WTC11 (cell line): ENCODE data around the gene OTUD1. TPM values are rescaled to one million over a fixed set of nuclear protein-coding genes. Genes with fewer than 3 reads are reported as not detected.

ENCODE experiments used
- ATAC-seq: fragments of 200-7000 bp; cut with Tn5 transposase; 2 replicates; pipeline ENCODE4 v1.10.0; 2021; ENCODE audit warnings: mild to moderate bottlenecking, moderate library complexity
- CTCF ChIA-PET: fragments of 300-600 bp; sonication (Branson Sonifier 250); formaldehyde crosslinking; loops from one replicate; lab custom pipeline; 2021; ENCODE audit warnings: antibody characterized with exemption; lab: Charles Lee
- POLR2A ChIA-PET: fragments of 350-600 bp; sonication (Branson Sonifier 250); formaldehyde crosslinking; loops from one replicate; lab custom pipeline; 2021; ENCODE audit warnings: antibody characterized with exemption; lab: Charles Lee
- DNase-seq: peaks from one replicate; pipeline ENCODE4 v3.0.0; 2021; ENCODE audit warnings: low spot score
- H3K27ac Mint-ChIP-seq: 2 replicates; pipeline ENCODE4 v1.8.0; 2021; ENCODE audit warnings: mixed read lengths
- H3K27me3 Mint-ChIP-seq: 2 replicates; pipeline ENCODE4 v1.8.0; 2021; ENCODE audit warnings: low read depth, mild to moderate bottlenecking, moderate library complexity, mixed read lengths
- H3K36me3 Mint-ChIP-seq: 2 replicates; pipeline ENCODE4 v1.8.0; 2021; ENCODE audit warnings: mixed read lengths
- H3K4me1 Mint-ChIP-seq: 2 replicates; pipeline ENCODE4 v1.8.0; 2022; ENCODE audit warnings: mixed read lengths
- H3K4me3 Mint-ChIP-seq: 2 replicates; pipeline ENCODE4 v1.8.0; 2021; ENCODE audit warnings: mild to moderate bottlenecking, moderate library complexity, mixed read lengths
- H3K9me3 Mint-ChIP-seq: 2 replicates; pipeline ENCODE4 v1.8.0; 2021; ENCODE audit warnings: mixed read lengths
- CTCF ChIP-seq: fragments of 200-600 bp; IDR thresholded peaks from 2 replicates; pipeline ENCODE4 v1.8.0; 2022; ENCODE audit warnings: antibody characterized with exemption
- EMX1 ChIP-seq: fragments of 250-450 bp; sonication (Bioruptor Pico); IDR thresholded peaks from 2 replicates; pipeline ENCODE4 v1.8.0; 2021; ENCODE audit warnings: mild to moderate bottlenecking
- FOXJ3 ChIP-seq: sonication (generic); formaldehyde crosslinking; IDR thresholded peaks from 2 replicates; pipeline ENCODE4 v1.9.0; 2021; ENCODE audit warnings: missing genetic modification reagents, mild to moderate bottlenecking, borderline replicate concordance
- FOXK1 ChIP-seq: sonication (generic); formaldehyde crosslinking; IDR thresholded peaks from 2 replicates; pipeline ENCODE4 v1.8.0; 2022; ENCODE audit warnings: mild to moderate bottlenecking, moderate library complexity, missing genetic modification reagents
- FOXP1 ChIP-seq: sonication (generic); formaldehyde crosslinking; IDR thresholded peaks from 2 replicates; pipeline ENCODE4 v1.8.0; 2022; ENCODE audit warnings: missing genetic modification reagents, mild to moderate bottlenecking, moderate library complexity, borderline replicate concordance
- JAZF1 ChIP-seq: fragments of 250-450 bp; sonication (Bioruptor Pico); IDR thresholded peaks from 2 replicates; pipeline ENCODE4 v1.9.0; 2021; ENCODE audit warnings: moderate library complexity, mild to moderate bottlenecking, inconsistent platforms
- JUN ChIP-seq: sonication (generic); formaldehyde crosslinking; IDR thresholded peaks from 2 replicates; pipeline ENCODE4 v1.8.0; 2023; ENCODE audit warnings: mild to moderate bottlenecking, missing genetic modification reagents
- NFE2L1 ChIP-seq: sonication (generic); formaldehyde crosslinking; IDR thresholded peaks from 2 replicates; pipeline ENCODE4 v1.8.1; 2023; ENCODE audit warnings: missing genetic modification reagents
- NR2C2 ChIP-seq: sonication (generic); formaldehyde crosslinking; IDR thresholded peaks from 2 replicates; pipeline ENCODE4 v1.8.0; 2022; ENCODE audit warnings: mild to moderate bottlenecking, missing genetic modification reagents
- RORB ChIP-seq: fragments of 250-450 bp; sonication (Bioruptor Pico); IDR thresholded peaks from 2 replicates; pipeline ENCODE4 v1.9.0; 2021; ENCODE audit warnings: mild to moderate bottlenecking
- TEAD1 ChIP-seq: sonication (generic); formaldehyde crosslinking; IDR thresholded peaks from 2 replicates; pipeline ENCODE4 v1.8.0; 2022; ENCODE audit warnings: mild to moderate bottlenecking, missing genetic modification reagents
- TP53 ChIP-seq: sonication (generic); formaldehyde crosslinking; IDR thresholded peaks from 2 replicates; pipeline ENCODE4 v1.8.1; 2023; ENCODE audit warnings: mild to moderate bottlenecking, missing genetic modification reagents
- ZBTB43 ChIP-seq: sonication (generic); formaldehyde crosslinking; IDR thresholded peaks from 2 replicates; pipeline ENCODE4 v1.8.1; 2023; ENCODE audit warnings: mild to moderate bottlenecking, missing genetic modification reagents
- total RNA-seq: library from RNA; stranded (reverse); gene quantifications from 3 replicates; pipeline ENCODE4 v1.2.3, GENCODE V29; 2021
- TF ChIP-seq, protein P1 (sequence below): fragments of 250-450 bp; sonication (Bioruptor Pico); conservative IDR thresholded peaks from 2 replicates; pipeline ENCODE4 v1.9.0; 2021; ENCODE audit warnings: mild to moderate bottlenecking
- TF ChIP-seq, protein P2 (sequence below): sonication (generic); formaldehyde crosslinking; IDR thresholded peaks from 2 replicates; pipeline ENCODE4 v1.8.1; 2023; ENCODE audit warnings: mild to moderate bottlenecking, missing genetic modification reagents
- TF ChIP-seq, protein P3 (sequence below): sonication (generic); formaldehyde crosslinking; conservative IDR thresholded peaks from 2 replicates; pipeline ENCODE4 v1.8.1; 2022; ENCODE audit warnings: mild to moderate bottlenecking, missing genetic modification reagents
- TF ChIP-seq, protein P4 (sequence below): fragments of 250-450 bp; sonication (Bioruptor Pico); IDR thresholded peaks from 2 replicates; pipeline ENCODE4 v1.9.0; 2021; ENCODE audit warnings: mild to moderate bottlenecking
- TF ChIP-seq, protein P5 (sequence below): fragments of 250-450 bp; sonication (Bioruptor Pico); IDR thresholded peaks from 2 replicates; pipeline ENCODE4 v1.8.0; 2021; ENCODE audit warnings: mild to moderate bottlenecking

The OTUD1 gene
- total RNA-seq, 1 experiment from 2014 or later: 9.0 TPM

DNA sequence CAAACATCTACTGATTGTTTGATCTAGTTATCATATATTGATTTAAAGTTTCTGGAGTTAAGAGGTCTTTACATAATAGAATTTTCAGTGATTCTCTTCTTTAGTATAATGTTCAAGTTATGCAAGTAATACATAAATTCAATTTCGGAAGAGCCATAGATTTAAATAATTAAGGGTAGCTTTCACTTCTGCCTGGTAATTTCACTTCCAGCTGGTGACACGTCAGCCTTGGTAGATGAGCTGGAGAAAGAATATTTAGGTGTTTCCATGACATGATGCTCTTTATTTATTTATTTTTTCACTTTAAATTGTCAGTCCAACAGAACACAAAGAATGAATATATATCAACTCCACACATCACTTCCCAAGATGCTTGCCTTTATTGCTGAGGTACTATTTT lies 5.2 kb upstream of the OTUD1 start:
- H3K27ac Mint-ChIP-seq: no peak overlapping the region
- ATAC-seq (no peak), DNase-seq (no peak)
- ChIA-PET CTCF (no interaction called here), POLR2A (no interaction called here)
- H3K4me3 Mint-ChIP-seq: no peak overlapping the region
- no peaks in the 10 kb centered on the region for H3K27me3 Mint-ChIP-seq
- no peaks in the 10 kb centered on the region for H3K36me3 Mint-ChIP-seq
- TF ChIP-seq, protein P1, sequence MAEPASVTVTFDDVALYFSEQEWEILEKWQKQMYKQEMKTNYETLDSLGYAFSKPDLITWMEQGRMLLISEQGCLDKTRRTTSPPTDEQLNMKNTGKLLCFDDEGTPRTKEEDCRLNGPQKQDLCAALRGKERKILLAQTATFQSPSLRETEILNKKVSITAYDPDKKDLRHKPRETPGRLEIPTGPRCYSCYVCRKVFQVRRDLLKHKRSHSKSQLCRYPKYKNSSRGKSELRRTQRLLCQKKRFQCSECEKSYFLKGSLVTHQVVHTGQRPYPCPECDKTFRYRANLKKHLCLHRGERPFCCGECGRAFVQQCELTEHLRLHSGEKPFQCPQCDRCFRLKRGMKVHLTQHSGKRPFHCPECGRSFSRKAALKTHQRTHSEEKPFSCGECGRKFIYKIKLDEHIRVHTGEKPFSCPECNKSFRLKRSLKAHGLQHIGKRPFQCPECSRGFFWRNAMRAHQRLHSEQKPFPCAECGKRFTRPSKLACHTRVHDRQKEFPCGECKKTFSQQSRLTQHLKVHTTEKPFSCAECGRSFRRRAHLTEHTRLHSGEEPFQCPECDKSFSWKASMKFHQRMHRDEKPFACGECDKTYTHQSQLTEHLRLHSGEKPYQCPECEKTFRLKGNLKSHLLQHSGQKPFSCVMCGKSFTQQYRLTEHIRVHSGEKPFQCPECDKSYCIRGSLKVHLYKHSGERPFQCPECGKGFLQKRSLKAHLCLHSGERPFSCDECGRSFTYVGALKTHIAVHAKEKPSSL (CRISPR knock-in tag): no peak
- H3K4me1 Mint-ChIP-seq: peaks cover 12% of the 10 kb centered on the region; the same call in 1 of the 2 replicates
- 0 out of 2 replicates have a peak, but pooled peaks cover 3% of the 10 kb centered on the region for H3K9me3 Mint-ChIP-seq

GRCh38 chr10:23435378-23435777 lies 3.5 kb upstream of the OTUD1 start:
- Mint-ChIP-seq H3K27me3 (peaks cover 2% of the 10 kb centered on the region), H3K4me1 (peaks cover 13% of the 10 kb centered on the region), H3K36me3 (0 out of 2 replicates have a peak, but pooled peaks cover 1% of the 10 kb centered on the region), H3K4me3 (no peak overlapping the region), H3K9me3 (0 out of 2 replicates have a peak, but pooled peaks cover 3% of the 10 kb centered on the region), H3K27ac (no peak overlapping the region)
- ChIA-PET POLR2A (no interaction called here), CTCF (no interaction called here)
- no peak for ATAC-seq
- DNase-seq: no peak
- TF ChIP-seq NFE2L1 (no peak), JUN (CRISPR knock-in tag) (no peak), TEAD1 (CRISPR knock-in tag) (no peak), EMX1 (no peak), ZBTB43 (CRISPR knock-in tag) (no peak), NR2C2 (no peak), FOXK1 (CRISPR knock-in tag) (no peak), FOXP1 (CRISPR knock-in tag) (no peak), CTCF (no peak), FOXJ3 (CRISPR knock-in tag) (no peak), RORB (no peak), JAZF1 (CRISPR knock-in tag) (no peak), TP53 (CRISPR knock-in tag) (no peak)
- TF ChIP-seq, protein P2, sequence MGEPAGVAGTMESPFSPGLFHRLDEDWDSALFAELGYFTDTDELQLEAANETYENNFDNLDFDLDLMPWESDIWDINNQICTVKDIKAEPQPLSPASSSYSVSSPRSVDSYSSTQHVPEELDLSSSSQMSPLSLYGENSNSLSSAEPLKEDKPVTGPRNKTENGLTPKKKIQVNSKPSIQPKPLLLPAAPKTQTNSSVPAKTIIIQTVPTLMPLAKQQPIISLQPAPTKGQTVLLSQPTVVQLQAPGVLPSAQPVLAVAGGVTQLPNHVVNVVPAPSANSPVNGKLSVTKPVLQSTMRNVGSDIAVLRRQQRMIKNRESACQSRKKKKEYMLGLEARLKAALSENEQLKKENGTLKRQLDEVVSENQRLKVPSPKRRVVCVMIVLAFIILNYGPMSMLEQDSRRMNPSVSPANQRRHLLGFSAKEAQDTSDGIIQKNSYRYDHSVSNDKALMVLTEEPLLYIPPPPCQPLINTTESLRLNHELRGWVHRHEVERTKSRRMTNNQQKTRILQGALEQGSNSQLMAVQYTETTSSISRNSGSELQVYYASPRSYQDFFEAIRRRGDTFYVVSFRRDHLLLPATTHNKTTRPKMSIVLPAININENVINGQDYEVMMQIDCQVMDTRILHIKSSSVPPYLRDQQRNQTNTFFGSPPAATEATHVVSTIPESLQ (CRISPR knock-in tag): no peak
- TF ChIP-seq, protein P3, sequence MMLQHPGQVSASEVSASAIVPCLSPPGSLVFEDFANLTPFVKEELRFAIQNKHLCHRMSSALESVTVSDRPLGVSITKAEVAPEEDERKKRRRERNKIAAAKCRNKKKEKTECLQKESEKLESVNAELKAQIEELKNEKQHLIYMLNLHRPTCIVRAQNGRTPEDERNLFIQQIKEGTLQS (CRISPR knock-in tag): no peak
- TF ChIP-seq, protein P4, sequence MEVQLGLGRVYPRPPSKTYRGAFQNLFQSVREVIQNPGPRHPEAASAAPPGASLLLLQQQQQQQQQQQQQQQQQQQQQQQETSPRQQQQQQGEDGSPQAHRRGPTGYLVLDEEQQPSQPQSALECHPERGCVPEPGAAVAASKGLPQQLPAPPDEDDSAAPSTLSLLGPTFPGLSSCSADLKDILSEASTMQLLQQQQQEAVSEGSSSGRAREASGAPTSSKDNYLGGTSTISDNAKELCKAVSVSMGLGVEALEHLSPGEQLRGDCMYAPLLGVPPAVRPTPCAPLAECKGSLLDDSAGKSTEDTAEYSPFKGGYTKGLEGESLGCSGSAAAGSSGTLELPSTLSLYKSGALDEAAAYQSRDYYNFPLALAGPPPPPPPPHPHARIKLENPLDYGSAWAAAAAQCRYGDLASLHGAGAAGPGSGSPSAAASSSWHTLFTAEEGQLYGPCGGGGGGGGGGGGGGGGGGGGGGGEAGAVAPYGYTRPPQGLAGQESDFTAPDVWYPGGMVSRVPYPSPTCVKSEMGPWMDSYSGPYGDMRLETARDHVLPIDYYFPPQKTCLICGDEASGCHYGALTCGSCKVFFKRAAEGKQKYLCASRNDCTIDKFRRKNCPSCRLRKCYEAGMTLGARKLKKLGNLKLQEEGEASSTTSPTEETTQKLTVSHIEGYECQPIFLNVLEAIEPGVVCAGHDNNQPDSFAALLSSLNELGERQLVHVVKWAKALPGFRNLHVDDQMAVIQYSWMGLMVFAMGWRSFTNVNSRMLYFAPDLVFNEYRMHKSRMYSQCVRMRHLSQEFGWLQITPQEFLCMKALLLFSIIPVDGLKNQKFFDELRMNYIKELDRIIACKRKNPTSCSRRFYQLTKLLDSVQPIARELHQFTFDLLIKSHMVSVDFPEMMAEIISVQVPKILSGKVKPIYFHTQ (CRISPR knock-in tag): no peak
- TF ChIP-seq, protein P5, sequence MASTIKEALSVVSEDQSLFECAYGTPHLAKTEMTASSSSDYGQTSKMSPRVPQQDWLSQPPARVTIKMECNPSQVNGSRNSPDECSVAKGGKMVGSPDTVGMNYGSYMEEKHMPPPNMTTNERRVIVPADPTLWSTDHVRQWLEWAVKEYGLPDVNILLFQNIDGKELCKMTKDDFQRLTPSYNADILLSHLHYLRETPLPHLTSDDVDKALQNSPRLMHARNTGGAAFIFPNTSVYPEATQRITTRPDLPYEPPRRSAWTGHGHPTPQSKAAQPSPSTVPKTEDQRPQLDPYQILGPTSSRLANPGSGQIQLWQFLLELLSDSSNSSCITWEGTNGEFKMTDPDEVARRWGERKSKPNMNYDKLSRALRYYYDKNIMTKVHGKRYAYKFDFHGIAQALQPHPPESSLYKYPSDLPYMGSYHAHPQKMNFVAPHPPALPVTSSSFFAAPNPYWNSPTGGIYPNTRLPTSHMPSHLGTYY (CRISPR knock-in tag): no peak
